Retinal pigment epithelial cell (primary cell): Measurements from ENCODE around the gene SCGB3A2.

Experiments
- DNase-seq: peaks from one replicate; pipeline ENCODE4 v3.0.0-alpha.2; 2010; ENCODE audit warnings: low read depth
- H3K4me3 ChIP-seq: 2 replicates; pipeline ENCODE4 v1.5.1; 2011; ENCODE audit warnings: mild to moderate bottlenecking, low read length, control low read depth, moderate library complexity
- CTCF ChIP-seq: conservative IDR thresholded peaks from 2 replicates; pipeline ENCODE4 v1.5.1; 2011; ENCODE audit warnings: low read depth, low read length, control low read depth, inconsistent platforms

SCGB3A2 gene

GRCh38 chr5:147876141-147876540, 2.4 kb upstream of the SCGB3A2 start:
- no peak for TF ChIP-seq CTCF

GRCh38 chr5:147876626-147877025, 1.9 kb upstream of the SCGB3A2 start:
- no peak overlapping the region for H3K4me3 ChIP-seq
- TF ChIP-seq CTCF = no peak
- no peak for DNase-seq

More at GRCh38 chr5:147876141-147876540, 2.4 kb upstream of the SCGB3A2 start:
- H3K4me3 ChIP-seq = no peak overlapping the region
- no peak for DNase-seq

GRCh38 chr5:147879784-147880183, 1.3 kb downstream of the SCGB3A2 start:
- TF ChIP-seq CTCF = no peak
- no peak for DNase-seq
- no peak overlapping the region for H3K4me3 ChIP-seq

- H3K4me3 ChIP-seq = no peak overlapping the region
- no peak for DNase-seq
- TF ChIP-seq CTCF = no peak
Measured at GRCh38 chr5:147880487-147880886, 2.0 kb downstream of the SCGB3A2 start.

GRCh38 chr5:147882586-147883313, 4.2 kb downstream of the SCGB3A2 start:
- DNase-seq = no peak
- TF ChIP-seq CTCF = no peak
- no peak overlapping the region for H3K4me3 ChIP-seq

- no peak for TF ChIP-seq CTCF
- DNase-seq = no peak
- H3K4me3 ChIP-seq = no peak overlapping the region
Measured at GRCh38 chr5:147887026-147887627, 8.6 kb downstream of the SCGB3A2 start.

GRCh38 chr5:147887930-147888329, 9.4 kb downstream of the SCGB3A2 start:
- TF ChIP-seq CTCF = no peak
- DNase-seq = no peak
- H3K4me3 ChIP-seq = no peak overlapping the region
